ENCODE measurements around the gene OCRL.
"Not testable (repeated sequence)": the region's sequence is repeated elsewhere in the genome, so short reads cannot be mapped to it uniquely, and the experiment has no call there.

GRCh38 chrX:129554816-129555215 is 14.8 kb downstream of the OCRL start:
- not testable (repeated sequence) for TF ChIP-seq CTCF (IDR thresholded peaks at IDR 0.05; ENCODE audit: insufficient read depth, low read length, poor library complexity, severe bottlenecking); EZH2phosphoT487 (conservative IDR thresholded peaks at IDR 0.05; ENCODE audit: low read length)
